Mucosa of descending colon (tissue), 3 donors: ENCODE data around the gene GABBR1. TPM values are rescaled to one million over a fixed set of nuclear protein-coding genes. Genes with fewer than 3 reads are reported as not detected.

Experiments used
- ATAC-seq: fragments of 200-7000 bp; cut with Tn5 transposase; one replicate; pipeline ENCODE4 v1.9.1; 2020; ENCODE audit warnings: mild to moderate bottlenecking, moderate library complexity
- DNase-seq, 3 donors: peaks; one replicate each; pipeline ENCODE4 v3.0.0-alpha.2; 2020
- H3K36me3 ChIP-seq: fragments of 200-600 bp; one replicate; pipeline ENCODE4 v1.8.0; 2021; ENCODE audit warnings: low read depth, mild to moderate bottlenecking
- H3K4me1 ChIP-seq: fragments of 200-600 bp; one replicate; pipeline ENCODE4 v1.8.0; 2021; ENCODE audit warnings: low read depth, mild to moderate bottlenecking
- H3K4me3 ChIP-seq: fragments of 200-600 bp; one replicate; pipeline ENCODE4 v1.8.0; 2021; ENCODE audit warnings: mild to moderate bottlenecking
- H3K9me3 ChIP-seq: fragments of 200-600 bp; one replicate; pipeline ENCODE4 v1.8.0; 2021; ENCODE audit warnings: mild to moderate bottlenecking
- CTCF ChIP-seq: fragments of 200-600 bp; IDR thresholded peaks from one replicate; pipeline ENCODE4 v1.8.0; 2022; ENCODE audit warnings: antibody characterized with exemption, mild to moderate bottlenecking
- intact Hi-C, 2 donors: fragments of 100-400 bp; cut with DNase I in 1 of 2; cut with micrococcal nuclease in 1 of 2; formaldehyde crosslinking; loops; one replicate each; pipeline versions ENCODE4 v1.11.0 to v1.11.1; 2022; cut with DNase I, micrococcal nuclease
- total RNA-seq, 3 donors: library from RNA; stranded (reverse); fragmentation: NEBNext Ultra II Directional in 2 of 3; extraction: Animal tissue kit (Norgen Biotek cat#: 25700) in 2 of 3; gene quantifications; one replicate each; pipeline versions ENCODE4 v1.2.1 to v1.2.4, GENCODE V29; 2021 to 2023
- donor health status: DM: no; HTN: no; CAD: no; lungs with moderate emphysema.
- donor health status: DM: no; HTN: no; CAD: no.
- donor health status: DM: no; HTN: yes; CAD: no.

GABBR1 gene
- total RNA-seq, 3 donors from 2014 or later, result 12.2 to 62.5 (median 21.8) TPM

- H3K4me3 ChIP-seq, result no peak within 1 kb of the TSS
- no peaks in the 10 kb centered on the region for H3K36me3 ChIP-seq
- ATAC-seq (no peak), DNase-seq (no peak)
- no peak for TF ChIP-seq CTCF
- no peaks in the 10 kb centered on the region for H3K4me1 ChIP-seq
- intact Hi-C loops, result no loop called here
- no peaks in the 10 kb centered on the region for H3K9me3 ChIP-seq
Observed at GRCh38 chr6:29559524-29560287, 73.3 kb downstream of the GABBR1 start, which contains the start of gene UBD. Gene UBD, minus strand, starts transcription at chr6:29559732. Its CDS starts 31 bp downstream, at chr6:29559701.

- DNase-seq (no peak), ATAC-seq (no peak)
- intact Hi-C loops, result no loop called here
- no peak overlapping the region for H3K4me3 ChIP-seq
- no peaks in the 10 kb centered on the region for H3K9me3 ChIP-seq
- TF ChIP-seq CTCF, result no peak
- H3K4me1 ChIP-seq, result peaks cover 2% of the 10 kb centered on the region
- no peaks in the 10 kb centered on the region for H3K36me3 ChIP-seq
Observed at GRCh38 chr6:29558439-29559079, 74.4 kb downstream of the GABBR1 start.

- H3K4me3 ChIP-seq, result no peak overlapping the region
- no peak for TF ChIP-seq CTCF
- intact Hi-C loops, result no loop called here
- no peaks in the 10 kb centered on the region for H3K9me3 ChIP-seq
- no peak for DNase-seq
- H3K36me3 ChIP-seq, result no peaks in the 10 kb centered on the region
- no peak for ATAC-seq
- peaks cover 4% of the 10 kb centered on the region for H3K4me1 ChIP-seq
Observed at GRCh38 chr6:29557320-29557719, 75.7 kb downstream of the GABBR1 start.

- no peak for TF ChIP-seq CTCF
- intact Hi-C loops, result no loop called here
Observed at GRCh38 chr6:29554764-29555163, 78.2 kb downstream of the GABBR1 start.

GRCh38 chr6:29553268-29554057, 79.5 kb downstream of the GABBR1 start:
- TF ChIP-seq CTCF, result no peak
- Histone ChIP-seq H3K4me1 (peaks cover 4% of the 10 kb centered on the region), H3K4me3 (no peak overlapping the region), H3K36me3 (no peaks in the 10 kb centered on the region), H3K9me3 (no peaks in the 10 kb centered on the region)
- DNase-seq (peak; percentile 29 to 70 (median 54)), ATAC-seq (peak; percentile 79)
- intact Hi-C loops, result no loop called here

More at GRCh38 chr6:29554764-29555163, 78.2 kb downstream of the GABBR1 start:
- H3K36me3 ChIP-seq, result no peaks in the 10 kb centered on the region
- peaks cover 4% of the 10 kb centered on the region for H3K4me1 ChIP-seq
- no peaks in the 10 kb centered on the region for H3K9me3 ChIP-seq
- DNase-seq, result no peak
- no peak for ATAC-seq
- no peak overlapping the region for H3K4me3 ChIP-seq
